Measurements from ENCODE around the gene PTPRN2. TPM values are rescaled to one million over a fixed set of nuclear protein-coding genes. Genes with fewer than 3 reads are reported as not detected.

Gene PTPRN2
- total RNA-seq, 1 donor from 2014 or later, result 11.4 TPM

- no peak overlapping the region for H3K27ac Mint-ChIP-seq
- no peak for TF ChIP-seq CTCF (IDR thresholded peaks at IDR 0.05; ENCODE audit: unreplicated experiment)
- no peak overlapping the region for H3K4me3 Mint-ChIP-seq (ENCODE audit: low read depth)
- H3K9me3 Mint-ChIP-seq (ENCODE audit: low read depth), result no peaks in the 10 kb centered on the region
- H3K4me1 Mint-ChIP-seq (ENCODE audit: low read depth), result no peaks in the 10 kb centered on the region
- no peaks in the 10 kb centered on the region for H3K36me3 Mint-ChIP-seq (ENCODE audit: insufficient read depth)
- no peak for DNase-seq (ENCODE audit: low spot score, unreplicated experiment)
- no peaks in the 10 kb centered on the region for H3K27me3 Mint-ChIP-seq
These were observed 398.9 kb downstream of the PTPRN2 start for GRCh38 chr7:158188676-158189075.

- Mint-ChIP-seq H3K27me3 (no peaks in the 10 kb centered on the region), H3K36me3 (ENCODE audit: insufficient read depth) (no peaks in the 10 kb centered on the region), H3K4me3 (ENCODE audit: low read depth) (no peak overlapping the region), H3K9me3 (ENCODE audit: low read depth) (peaks cover 5% of the 10 kb centered on the region), H3K4me1 (ENCODE audit: low read depth) (no peaks in the 10 kb centered on the region), H3K27ac (no peak overlapping the region)
- DNase-seq (ENCODE audit: low spot score, unreplicated experiment), result no peak
- no peak for TF ChIP-seq CTCF (IDR thresholded peaks at IDR 0.05; ENCODE audit: unreplicated experiment)
These were observed 400.0 kb downstream of the PTPRN2 start for GRCh38 chr7:158187694-158187994.

GRCh38 chr7:158186864-158187693 is 400.5 kb downstream of the PTPRN2 start:
- no peak for DNase-seq (ENCODE audit: low spot score, unreplicated experiment)
- no peaks in the 10 kb centered on the region for H3K27me3 Mint-ChIP-seq
- no peaks in the 10 kb centered on the region for H3K4me1 Mint-ChIP-seq (ENCODE audit: low read depth)
- no peak for TF ChIP-seq CTCF (IDR thresholded peaks at IDR 0.05; ENCODE audit: unreplicated experiment)
- H3K4me3 Mint-ChIP-seq (ENCODE audit: low read depth), result no peak overlapping the region
- H3K27ac Mint-ChIP-seq, result no peak overlapping the region
- no peaks in the 10 kb centered on the region for H3K36me3 Mint-ChIP-seq (ENCODE audit: insufficient read depth)
- H3K9me3 Mint-ChIP-seq (ENCODE audit: low read depth), result peaks cover 8% of the 10 kb centered on the region

- no peak for DNase-seq (ENCODE audit: low spot score, unreplicated experiment)
- H3K4me1 Mint-ChIP-seq (ENCODE audit: low read depth), result no peaks in the 10 kb centered on the region
- no peaks in the 10 kb centered on the region for H3K36me3 Mint-ChIP-seq (ENCODE audit: insufficient read depth)
- TF ChIP-seq CTCF (IDR thresholded peaks at IDR 0.05; ENCODE audit: unreplicated experiment), result no peak
- no peak overlapping the region for H3K4me3 Mint-ChIP-seq (ENCODE audit: low read depth)
- no peaks in the 10 kb centered on the region for H3K27me3 Mint-ChIP-seq
- H3K27ac Mint-ChIP-seq, result no peak overlapping the region
- H3K9me3 Mint-ChIP-seq (ENCODE audit: low read depth), result peaks cover 8% of the 10 kb centered on the region
These were observed 401.2 kb downstream of the PTPRN2 start for GRCh38 chr7:158186406-158186805.

- Mint-ChIP-seq H3K27ac (no peak overlapping the region), H3K27me3 (no peaks in the 10 kb centered on the region), H3K36me3 (ENCODE audit: insufficient read depth) (no peaks in the 10 kb centered on the region), H3K4me1 (ENCODE audit: low read depth) (no peaks in the 10 kb centered on the region), H3K4me3 (ENCODE audit: low read depth) (no peak overlapping the region), H3K9me3 (ENCODE audit: low read depth) (peaks cover 8% of the 10 kb centered on the region)
- DNase-seq (ENCODE audit: low spot score, unreplicated experiment), result no peak
- TF ChIP-seq CTCF (IDR thresholded peaks at IDR 0.05; ENCODE audit: unreplicated experiment), result no peak
These were observed 402.0 kb downstream of the PTPRN2 start for GRCh38 chr7:158185653-158186052.
